ENCODE results near the gene KXD1.

DNA sequence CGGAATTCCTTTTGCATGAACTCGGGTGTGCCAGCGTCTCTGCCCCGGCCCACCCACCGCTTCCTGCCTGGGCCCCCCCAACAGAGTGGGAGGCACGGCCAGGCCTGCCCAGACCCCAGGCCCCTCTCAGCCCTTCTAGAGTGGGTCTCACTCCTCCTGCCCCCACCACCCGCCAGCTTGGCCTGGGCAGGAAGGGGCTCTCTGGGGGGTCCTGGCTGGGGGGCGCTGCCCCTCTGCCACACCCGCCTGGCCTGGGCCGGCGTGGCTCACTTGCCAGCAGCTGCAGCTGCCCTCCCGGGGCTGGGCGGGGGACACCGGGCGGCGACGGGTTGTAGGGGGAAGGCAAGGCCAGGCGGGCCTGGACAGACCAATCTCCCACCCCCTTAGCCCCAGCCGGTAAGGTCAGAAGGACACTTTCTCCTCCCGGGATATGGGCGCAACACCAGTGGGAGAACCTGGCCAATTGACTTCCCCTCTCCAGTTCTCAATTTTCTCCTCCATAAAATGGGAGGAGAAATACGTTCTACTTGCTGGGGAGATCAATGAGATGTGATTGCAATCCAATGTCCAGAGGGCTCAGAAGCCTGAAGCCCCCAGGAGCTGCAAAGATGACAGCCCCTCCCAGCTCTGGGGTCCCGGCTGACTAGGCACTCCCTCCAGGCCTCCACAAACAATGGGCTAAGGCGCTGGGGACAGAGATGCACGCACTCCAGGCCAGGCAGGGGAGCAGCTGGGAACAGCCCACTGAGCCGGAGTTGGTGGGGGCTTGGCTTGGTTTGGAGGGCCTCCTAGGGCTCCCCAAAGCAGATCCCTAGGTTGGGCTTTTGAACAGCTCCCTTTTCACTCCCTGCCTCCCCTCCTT lies 46.5 kb downstream of the KXD1 start:
- TF ChIP-seq POLR2AphosphoS5 (IDR thresholded peaks at IDR 0.05) = no peak
- TF ChIP-seq CTCF (IDR thresholded peaks at IDR 0.05) = no peak
- TF ChIP-seq POLR2A (IDR thresholded peaks at IDR 0.05) = no peak
- no peak for TF ChIP-seq EP300 (IDR thresholded peaks at IDR 0.05)

All from sigmoid colon (tissue), 4 donors.